Hepatocyte (in vitro differentiated cells): ENCODE measurements around the gene RTTN. TPM values are rescaled to one million over a fixed set of nuclear protein-coding genes. Genes with fewer than 3 reads are reported as not detected.

Source experiments
- DNase-seq: peaks from one replicate; pipeline ENCODE4 v3.0.0-alpha.2; 2016; ENCODE audit warnings: low spot score
- H2AFZ ChIP-seq: fragments of 200-600 bp; sonication (generic); 2 replicates; pipeline ENCODE4 v1.6.0; 2016; ENCODE audit warnings: antibody characterized with exemption, mild to moderate bottlenecking
- H3K27ac ChIP-seq: fragments of 200-600 bp; sonication (generic); 2 replicates; pipeline ENCODE4 v1.5.1; 2016; ENCODE audit warnings: mild to moderate bottlenecking
- H3K27me3 ChIP-seq: fragments of 200-600 bp; sonication (generic); 2 replicates; pipeline ENCODE4 v1.6.1; 2016
- H3K36me3 ChIP-seq: fragments of 200-600 bp; sonication (generic); replicated peaks from 2 replicates; pipeline ENCODE4 v1.5.1; 2016; ENCODE audit warnings: low read depth; ENCODE audit not compliant: insufficient read depth
- H3K4me1 ChIP-seq: fragments of 200-600 bp; sonication (generic); 2 replicates; pipeline ENCODE4 v1.5.1; 2016; ENCODE audit warnings: mild to moderate bottlenecking, moderate library complexity; ENCODE audit not compliant: insufficient read depth
- H3K4me2 ChIP-seq: fragments of 200-600 bp; sonication (generic); 2 replicates; pipeline ENCODE4 v1.6.0; 2016
- H3K4me3 ChIP-seq: fragments of 200-600 bp; sonication (generic); 2 replicates; pipeline ENCODE4 v1.5.1; 2016; ENCODE audit warnings: mild to moderate bottlenecking
- H3K79me2 ChIP-seq: fragments of 200-600 bp; sonication (generic); 2 replicates; pipeline ENCODE4 v1.6.0; 2017; ENCODE audit warnings: mild to moderate bottlenecking
- H3K9me2 ChIP-seq: fragments of 200-600 bp; sonication (generic); replicated peaks from 2 replicates; pipeline ENCODE4 v1.6.0; 2017; ENCODE audit warnings: mild to moderate bottlenecking; ENCODE audit not compliant: insufficient read depth
- H3K9me3 ChIP-seq: fragments of 200-600 bp; sonication (generic); 2 replicates; pipeline ENCODE4 v1.5.1; 2016; ENCODE audit warnings: low read depth, mild to moderate bottlenecking
- H4K20me1 ChIP-seq: fragments of 200-600 bp; sonication (generic); 2 replicates; pipeline ENCODE4 v1.6.0; 2016; ENCODE audit warnings: mild to moderate bottlenecking; ENCODE audit not compliant: insufficient read depth, poor library complexity, severe bottlenecking
- CTCF ChIP-seq: fragments of 200-600 bp; sonication (generic); IDR thresholded peaks from 2 replicates; pipeline ENCODE4 v1.5.1; 2016; ENCODE audit warnings: antibody characterized with exemption, mild to moderate bottlenecking; ENCODE audit not compliant: poor library complexity
- EZH2 ChIP-seq: fragments of 200-600 bp; sonication (generic); IDR thresholded peaks from 2 replicates; pipeline ENCODE4 v1.6.1; 2016; ENCODE audit warnings: antibody characterized with exemption, mild to moderate bottlenecking, borderline replicate concordance
- EZH2phosphoT487 ChIP-seq: fragments of 200-600 bp; sonication (generic); IDR thresholded peaks from one replicate; pipeline ENCODE4 v1.6.1; 2018; ENCODE audit warnings: antibody characterized with exemption, mild to moderate bottlenecking, low read depth, moderate library complexity; ENCODE audit not compliant: unreplicated experiment, severe bottlenecking
- WGBS: methylation state at CpG from one replicate; pipeline ENCODE4 v1.1.6; 2016; ENCODE audit warnings: low lambda C conversion rate; ENCODE audit errors: missing lambda C conversion rate; 5-methylcytosine and 5-hydroxymethylcytosine counted together
- polyA plus RNA-seq: library from polyadenylated mRNA; unstranded; fragments of >200 nt; fragmentation: Nextera tagmentation; extraction: Ambion mirVana; gene quantifications from 2 replicates; pipeline ENCODE4 v1.2.1, GENCODE V29; 2016
- total RNA-seq: library from RNA; depleted of rRNA; stranded (reverse); fragments of >200 nt; gene quantifications from 2 replicates; pipeline ENCODE4 v1.2.3, GENCODE V29; 2014

Gene RTTN
- total and polyA plus RNA-seq, 2 experiments from 2014 or later: 2.5 to 14.0 TPM

DNA sequence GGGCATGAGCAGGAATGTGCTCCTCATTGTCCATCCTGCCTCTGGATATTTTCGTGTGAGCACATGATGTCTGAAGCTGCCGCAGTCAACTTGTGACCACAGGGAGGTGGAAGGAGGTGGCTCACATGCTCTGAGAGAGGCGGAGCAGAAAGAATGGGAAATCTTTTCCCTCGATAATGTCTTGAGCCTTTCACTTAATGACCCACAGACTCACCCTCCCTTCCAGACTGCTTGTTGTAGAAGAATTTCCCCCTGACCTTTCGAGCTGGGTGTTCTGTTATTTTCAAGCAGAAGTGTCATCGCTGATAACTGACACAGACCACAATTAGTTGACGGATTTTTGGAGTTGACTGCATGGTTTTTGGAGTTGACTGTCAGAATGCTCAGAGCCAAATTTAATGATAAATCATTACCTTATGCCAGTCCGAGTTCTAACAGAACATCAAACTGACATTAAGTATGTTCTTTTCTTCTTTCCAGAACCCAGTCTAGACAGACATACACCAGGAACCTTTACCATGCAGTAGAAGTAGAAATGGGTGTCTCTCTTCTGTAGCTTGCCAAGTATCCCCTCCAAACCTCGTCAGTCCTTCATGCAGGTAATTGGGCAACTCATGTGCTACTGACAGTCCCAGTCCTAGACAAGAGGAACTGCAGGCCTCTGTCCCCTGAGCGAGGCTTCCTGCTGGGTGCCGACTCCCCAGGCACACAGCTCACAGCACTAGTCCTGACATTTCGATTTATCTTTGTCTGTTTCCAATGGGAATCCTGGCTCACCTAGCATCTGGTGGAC lies 29.4 kb upstream of the RTTN start:
- no peak for DNase-seq
- no peak overlapping the region for H3K4me2 ChIP-seq
- WGBS: 83% methylated on average over 12 of the region's 12 CpGs
- H3K4me1 ChIP-seq: no peaks in the 10 kb centered on the region
- H3K9me2 ChIP-seq: no peaks in the 10 kb centered on the region
- H2AFZ ChIP-seq: no peak overlapping the region
- no peaks in the 10 kb centered on the region for H3K79me2 ChIP-seq
- H3K27me3 ChIP-seq: no peaks in the 10 kb centered on the region
- H3K4me3 ChIP-seq: no peak overlapping the region
- no peaks in the 10 kb centered on the region for H3K36me3 ChIP-seq
- no peak overlapping the region for H3K27ac ChIP-seq
- H3K9me3 ChIP-seq: no peaks in the 10 kb centered on the region
- TF ChIP-seq CTCF (no peak), EZH2phosphoT487 (no peak), EZH2 (no peak)
- no peaks in the 10 kb centered on the region for H4K20me1 ChIP-seq

GRCh38 chr18:70233974-70234373 lies 28.5 kb upstream of the RTTN start:
- no peaks in the 10 kb centered on the region for H3K9me3 ChIP-seq
- TF ChIP-seq EZH2phosphoT487: no peak
- no peak for TF ChIP-seq CTCF
- TF ChIP-seq EZH2: no peak
- no peaks in the 10 kb centered on the region for H3K79me2 ChIP-seq
- H2AFZ ChIP-seq: no peak overlapping the region
- no peaks in the 10 kb centered on the region for H3K36me3 ChIP-seq
- no peak overlapping the region for H3K4me2 ChIP-seq
- no peak overlapping the region for H3K4me3 ChIP-seq
- H3K9me2 ChIP-seq: no peaks in the 10 kb centered on the region
- H3K27ac ChIP-seq: no peak overlapping the region
- H4K20me1 ChIP-seq: no peaks in the 10 kb centered on the region
- no peaks in the 10 kb centered on the region for H3K27me3 ChIP-seq
- H3K4me1 ChIP-seq: no peaks in the 10 kb centered on the region
- no peak for DNase-seq

DNA sequence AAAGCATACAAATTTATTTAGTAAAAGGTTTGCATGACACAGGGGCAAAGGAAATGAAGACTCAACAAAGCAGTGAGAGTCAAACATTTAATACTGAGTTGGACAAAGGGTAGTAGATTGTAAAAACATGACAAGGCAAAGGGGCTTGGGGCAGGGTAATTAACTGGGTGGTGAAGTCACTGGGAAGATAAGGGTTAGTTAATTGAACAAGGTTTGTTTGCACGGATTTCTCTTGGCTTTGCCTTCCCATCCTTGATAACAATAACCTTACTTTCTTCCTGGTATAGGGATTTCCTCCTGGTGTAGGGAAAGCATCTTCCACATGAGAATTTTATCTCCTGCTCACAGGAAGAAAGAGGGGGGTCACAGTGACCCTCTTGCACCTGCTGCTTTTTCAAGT lies 26.8 kb upstream of the RTTN start:
- Histone ChIP-seq H3K4me3 (no peak overlapping the region), H3K79me2 (no peaks in the 10 kb centered on the region), H3K4me2 (no peak overlapping the region), H3K27me3 (no peaks in the 10 kb centered on the region), H2AFZ (no peak overlapping the region), H3K4me1 (no peaks in the 10 kb centered on the region), H4K20me1 (no peaks in the 10 kb centered on the region), H3K9me3 (peaks cover 12% of the 10 kb centered on the region), H3K9me2 (no peaks in the 10 kb centered on the region), H3K36me3 (no peaks in the 10 kb centered on the region), H3K27ac (peak overlapping the region; percentile 61)
- DNase-seq: peak; percentile 50
- TF ChIP-seq EZH2phosphoT487 (no peak), CTCF (no peak), EZH2 (no peak)
- 14% methylated on average over 1 of the region's 1 CpG for WGBS
